ENCODE results near the gene TRIM9. TPM values are rescaled to one million over a fixed set of nuclear protein-coding genes. Genes with fewer than 3 reads are reported as not detected.
"Not testable (repeated sequence)": the region's sequence is repeated elsewhere in the genome, so short reads cannot be mapped to it uniquely, and the experiment has no call there.

Gene TRIM9
- polyA plus RNA-seq, 12 donors = 0.77 to 4.7 (median 2.4) TPM; not detected in 2

DNA sequence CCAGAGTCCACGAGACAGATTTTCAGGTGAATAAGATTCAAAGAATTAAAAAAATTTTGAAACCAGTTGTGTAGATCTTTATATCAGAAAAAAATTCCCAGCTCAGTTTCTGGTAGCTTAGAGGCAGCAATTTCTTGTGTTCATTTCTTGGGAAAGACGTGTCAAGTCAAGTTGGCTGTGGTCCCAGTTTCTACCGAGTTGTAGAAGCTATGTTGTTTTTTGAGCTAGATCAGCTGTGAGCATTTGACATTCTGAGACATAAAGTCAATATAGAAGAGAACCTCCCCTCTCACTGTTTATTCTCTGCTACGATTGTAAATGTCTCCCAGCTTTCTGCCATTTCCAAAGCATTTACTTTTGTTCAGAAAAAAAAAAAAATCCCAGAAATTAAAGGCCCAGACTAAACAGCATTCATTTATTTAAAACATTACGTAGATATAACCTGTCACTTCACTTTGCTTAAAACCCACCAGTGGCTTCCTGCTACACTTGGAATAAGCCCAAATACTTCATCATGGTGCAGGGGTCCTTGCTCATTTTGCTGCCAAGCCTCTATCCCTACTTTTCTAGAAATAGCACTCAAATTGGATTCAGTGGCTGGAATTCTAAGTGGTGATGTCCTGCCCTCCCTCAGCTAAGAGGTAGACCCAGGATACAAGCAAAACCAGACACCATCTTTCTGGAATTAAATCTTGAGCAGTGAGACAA lies 130.1 kb downstream of the TRIM9 start:
- DNase-seq = peak; percentile 74

- DNase-seq = no peak
Observed at GRCh38 chr14:50963919-50964318, 131.0 kb downstream of the TRIM9 start.

DNA sequence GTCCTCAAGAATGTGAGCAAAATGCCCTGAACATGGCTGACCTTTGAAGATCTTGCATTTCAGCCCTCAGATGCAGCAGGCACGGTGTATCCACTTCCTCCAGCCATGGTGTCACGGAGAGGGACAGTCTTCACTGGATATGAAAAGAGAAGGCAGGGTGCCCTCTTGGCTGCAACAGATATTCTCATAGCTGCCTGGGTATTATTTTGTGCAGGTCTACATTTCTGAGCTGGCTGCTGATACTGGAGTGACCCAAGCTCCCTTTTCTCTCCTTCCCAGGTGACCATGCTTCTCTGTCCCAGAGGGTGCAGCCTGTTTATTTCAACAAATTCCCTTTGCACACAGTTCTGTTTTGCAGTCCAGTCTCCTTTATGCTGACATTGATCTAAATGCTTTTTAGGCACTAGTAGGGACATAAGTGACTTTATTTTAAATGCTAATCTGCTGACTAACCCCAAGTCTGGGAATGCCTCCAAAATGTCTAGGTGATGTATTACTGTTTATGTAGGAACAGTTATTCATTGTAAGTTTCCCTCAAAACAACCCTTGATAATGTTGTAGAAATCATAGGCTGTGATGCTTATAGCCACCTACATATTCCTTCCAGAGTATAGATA lies 133.2 kb downstream of the TRIM9 start:
- DNase-seq = peak; percentile 74

GRCh38 chr14:50957296-50957695 lies 137.6 kb downstream of the TRIM9 start:
- DNase-seq = no peak

DNA sequence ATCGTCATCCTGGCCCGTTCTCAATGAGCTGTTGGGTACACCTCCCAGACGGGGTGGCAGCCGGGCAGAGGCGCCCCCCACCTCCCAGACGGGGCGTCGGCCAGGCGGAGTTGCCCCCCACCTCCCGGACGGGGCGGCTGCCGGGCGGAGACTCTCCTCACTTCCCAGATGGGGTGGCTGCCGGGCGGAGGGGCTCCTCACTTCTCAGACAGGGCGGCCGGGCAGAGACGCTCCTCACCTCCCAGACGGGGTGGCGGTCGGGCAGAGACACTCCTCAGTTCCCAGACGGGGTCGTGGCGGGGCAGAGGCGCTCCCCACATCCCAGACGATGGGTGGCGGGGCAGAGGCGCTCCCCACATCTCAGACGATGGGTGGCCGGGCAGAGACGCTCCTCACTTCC lies 138.5 kb downstream of the TRIM9 start:
- not testable (repeated sequence) for DNase-seq

DNA sequence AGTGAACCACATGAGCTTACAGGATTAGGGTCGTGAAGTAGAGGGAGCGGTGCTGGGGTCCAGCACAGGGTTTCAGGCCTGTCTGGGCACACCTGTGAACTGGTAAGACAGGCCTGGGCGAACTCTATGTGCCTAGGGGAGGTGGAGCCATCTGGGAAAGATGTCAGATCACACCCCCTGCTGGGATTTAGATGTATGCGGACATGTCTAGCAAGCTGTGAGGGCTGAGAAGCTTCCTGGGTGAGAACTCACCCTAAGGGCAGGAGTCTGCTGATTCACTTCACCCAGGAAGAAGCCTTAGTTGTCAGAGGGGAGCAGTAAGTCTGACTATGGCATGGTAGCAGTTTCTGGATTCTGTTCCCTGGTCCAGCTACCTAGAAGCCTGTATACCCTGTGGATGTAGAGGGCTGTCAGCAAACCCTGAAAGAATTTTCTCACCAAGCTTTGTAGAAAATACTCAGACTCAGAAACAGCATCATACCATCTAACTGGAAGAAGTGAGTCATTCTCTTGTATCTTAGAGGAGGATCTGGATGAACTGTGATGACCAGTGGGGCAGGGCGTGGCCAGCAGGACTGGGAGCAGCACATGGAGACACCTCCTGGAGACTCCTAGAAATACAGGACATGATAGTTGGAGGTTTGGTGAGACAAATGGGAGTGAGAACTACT lies 139.4 kb downstream of the TRIM9 start:
- no peak for DNase-seq

DNA sequence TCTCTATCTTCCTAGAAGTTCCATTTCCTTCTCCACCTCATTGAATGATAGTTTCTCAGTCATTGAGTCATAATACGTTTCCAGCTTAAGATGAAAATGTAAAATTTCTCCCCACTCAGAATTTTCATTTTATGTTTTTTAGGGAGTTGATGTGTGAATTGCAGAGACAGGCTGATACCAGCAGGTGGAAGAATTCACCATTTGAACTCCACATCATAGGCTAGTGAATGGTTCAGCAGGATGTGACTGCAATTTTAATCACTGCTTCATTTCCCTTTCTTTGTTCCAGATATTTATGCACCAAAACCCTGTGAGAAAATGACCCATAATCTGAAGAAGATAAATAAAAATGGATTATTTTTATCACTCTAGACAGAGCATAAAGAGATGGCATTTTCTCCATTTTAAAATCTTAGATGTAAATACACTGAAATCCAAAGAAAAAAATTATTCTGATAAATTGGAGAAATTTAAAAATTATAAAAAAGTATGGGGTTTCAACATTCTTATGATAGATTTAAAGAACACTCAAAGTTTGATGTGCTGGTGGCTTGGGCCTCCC lies 140.0 kb downstream of the TRIM9 start:
- DNase-seq = no peak

GRCh38 chr14:50953502-50953901 lies 141.4 kb downstream of the TRIM9 start:
- DNase-seq = no peak

DNA sequence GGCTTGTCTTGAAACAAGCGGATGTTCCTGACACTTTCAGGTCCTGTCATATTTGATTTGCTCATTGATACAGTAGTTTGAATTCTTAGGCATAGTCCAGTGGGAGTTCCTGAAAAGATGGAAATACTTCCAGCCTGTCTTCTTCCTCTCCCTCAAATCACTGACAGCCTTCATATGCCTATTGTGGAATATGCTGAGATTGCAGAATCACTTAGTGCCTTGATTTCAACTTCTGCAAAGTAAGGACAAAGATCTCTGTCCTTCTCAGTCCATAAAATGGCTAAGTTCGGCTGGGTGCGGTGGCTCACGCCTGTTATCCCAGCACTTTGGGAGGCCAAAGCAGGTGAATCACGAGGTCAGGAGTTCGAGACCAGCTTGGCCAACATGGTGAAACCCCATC lies 143.9 kb downstream of the TRIM9 start:
- DNase-seq = no peak

- DNase-seq = no peak
Observed at GRCh38 chr14:50948205-50948604, 146.7 kb downstream of the TRIM9 start.

DNA sequence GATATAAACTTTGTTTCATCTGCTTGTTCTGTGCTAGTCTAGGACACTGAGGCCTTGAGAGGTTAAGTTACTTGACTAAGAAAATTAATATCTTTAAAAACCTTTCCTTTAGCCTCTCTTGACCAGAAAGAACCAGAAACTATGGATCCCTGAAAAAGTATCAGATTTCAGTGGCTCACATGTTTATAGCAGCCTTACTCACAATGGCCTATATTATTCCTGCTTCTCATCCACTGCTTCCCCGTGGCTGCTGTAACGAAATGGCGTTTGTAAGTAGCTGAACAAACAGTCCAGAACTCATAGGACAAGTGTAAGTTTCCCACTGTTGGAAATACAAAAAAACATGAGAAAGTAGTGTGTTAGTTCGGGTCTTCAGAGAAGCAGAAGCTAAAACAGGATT lies 147.5 kb downstream of the TRIM9 start:
- DNase-seq = no peak

DNA sequence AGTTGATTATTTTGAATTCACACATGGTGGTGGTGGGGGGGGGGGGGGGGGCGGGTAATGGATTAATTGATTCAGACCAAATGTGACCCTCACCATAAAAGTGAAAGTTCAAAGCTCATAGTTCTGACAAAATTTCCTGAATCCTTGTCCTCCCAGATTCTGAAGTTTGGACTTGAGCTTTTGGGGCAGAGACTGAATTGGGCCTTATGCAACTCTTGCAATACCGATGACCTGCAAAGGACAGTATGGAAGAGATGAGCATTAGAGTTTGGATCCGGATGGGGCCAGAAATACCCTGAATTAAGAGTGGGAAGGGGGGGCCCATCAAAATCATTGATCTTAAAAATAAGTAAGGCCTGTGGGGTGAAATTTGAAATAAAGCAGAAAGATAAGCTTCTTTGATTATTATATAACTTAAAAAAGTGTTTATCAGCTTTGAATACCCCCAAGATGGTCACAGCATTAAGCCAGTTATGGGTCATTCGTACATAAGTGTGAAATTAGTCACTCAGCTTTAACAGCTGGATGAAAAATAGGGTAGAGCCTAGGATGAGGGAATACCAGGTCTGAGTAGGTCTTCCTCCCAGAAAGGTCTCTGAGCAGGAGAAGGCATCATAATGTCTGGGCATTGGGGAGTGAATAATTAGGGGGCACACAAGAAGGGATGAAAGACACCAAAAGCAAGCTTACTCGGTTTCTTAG lies 148.5 kb downstream of the TRIM9 start:
- DNase-seq = no peak

DNA sequence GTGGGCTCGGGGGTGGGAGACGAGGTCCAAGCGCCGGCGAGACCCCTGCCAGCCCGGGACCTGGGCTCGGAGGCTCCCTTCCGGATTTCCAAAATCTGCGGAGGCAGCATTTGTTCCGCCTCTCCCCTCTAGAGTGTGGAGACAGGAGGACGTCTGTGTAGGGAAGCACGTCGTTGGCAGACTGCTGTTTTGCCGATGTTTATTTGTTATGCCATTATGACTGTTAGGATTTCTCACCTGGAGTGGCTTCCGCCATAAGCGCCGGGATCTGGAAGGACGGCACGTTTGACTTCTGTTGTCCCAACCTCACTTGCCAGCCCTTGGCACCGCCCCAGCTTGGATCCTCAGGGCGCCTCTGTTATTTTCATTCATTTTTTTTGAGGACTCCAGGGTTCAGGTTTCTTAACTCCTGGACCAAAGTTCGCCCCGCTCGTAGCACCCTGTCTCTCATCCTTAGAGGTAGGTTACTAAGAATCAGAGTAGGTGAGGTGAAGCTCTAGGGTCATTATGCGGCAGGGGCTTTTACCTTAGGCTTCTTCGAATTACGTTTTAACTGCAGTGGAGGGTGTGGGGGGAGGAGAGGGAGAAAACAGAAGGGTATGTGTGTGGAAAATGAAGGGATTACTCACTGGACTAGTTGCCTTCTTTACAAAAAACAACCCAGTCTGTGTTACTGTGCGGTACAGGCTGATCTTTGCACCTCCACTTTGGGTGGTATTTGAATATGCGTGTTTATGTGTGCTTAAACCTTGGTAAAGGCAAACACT lies 150.1 kb downstream of the TRIM9 start:
- DNase-seq = peak; percentile 55

GRCh38 chr14:50943943-50944646 lies 150.8 kb downstream of the TRIM9 start, which contains the start of gene PYGL:
Gene PYGL (minus strand): TSS chr14:50944483. CDS start chr14:50944403, 80 bp downstream.
- DNase-seq = peak; percentile 68

- DNase-seq = no peak
Observed at GRCh38 chr14:50943261-50943942, 151.5 kb downstream of the TRIM9 start.

- DNase-seq = not testable (repeated sequence)
Observed at GRCh38 chr14:50941638-50942037, 153.3 kb downstream of the TRIM9 start.

DNA sequence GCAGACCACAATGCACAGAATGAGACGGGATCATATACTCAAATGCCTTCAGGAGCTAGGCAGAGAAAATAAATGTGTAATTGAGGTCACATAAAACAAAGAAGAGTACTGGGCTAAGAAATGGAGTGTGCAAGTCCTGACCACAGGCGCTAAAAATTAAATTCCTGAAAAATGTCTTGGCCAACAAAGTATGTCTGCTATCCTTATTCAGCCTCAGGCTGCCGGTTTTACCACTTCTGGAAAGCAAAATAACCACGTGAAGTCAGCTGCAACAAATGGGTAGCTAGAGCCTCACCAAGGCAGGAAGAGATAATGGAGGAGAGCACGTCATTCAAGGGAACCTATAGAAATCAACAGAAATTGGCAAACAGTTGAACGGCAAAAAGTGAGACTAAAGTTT lies 153.8 kb downstream of the TRIM9 start:
- no peak for DNase-seq

DNA sequence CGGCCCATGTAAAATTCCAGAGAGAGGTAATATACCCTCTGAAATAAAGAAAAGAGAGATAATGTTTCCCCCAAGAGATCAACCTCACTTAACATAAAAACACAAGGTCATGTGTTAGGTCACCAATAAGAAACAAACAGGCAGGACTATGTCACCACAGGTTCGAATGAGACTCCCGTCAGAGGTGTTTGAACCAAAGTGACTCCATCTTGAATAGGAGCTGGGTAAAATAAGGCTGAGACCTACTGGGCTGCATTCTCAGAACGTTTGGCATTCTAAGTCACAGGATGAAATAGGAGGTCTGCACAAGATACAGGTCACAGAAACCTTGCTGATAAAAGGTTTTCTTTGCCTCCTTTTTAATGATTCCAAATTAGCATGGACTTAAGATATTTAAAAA lies 157.1 kb downstream of the TRIM9 start:
- no peak for DNase-seq

DNA sequence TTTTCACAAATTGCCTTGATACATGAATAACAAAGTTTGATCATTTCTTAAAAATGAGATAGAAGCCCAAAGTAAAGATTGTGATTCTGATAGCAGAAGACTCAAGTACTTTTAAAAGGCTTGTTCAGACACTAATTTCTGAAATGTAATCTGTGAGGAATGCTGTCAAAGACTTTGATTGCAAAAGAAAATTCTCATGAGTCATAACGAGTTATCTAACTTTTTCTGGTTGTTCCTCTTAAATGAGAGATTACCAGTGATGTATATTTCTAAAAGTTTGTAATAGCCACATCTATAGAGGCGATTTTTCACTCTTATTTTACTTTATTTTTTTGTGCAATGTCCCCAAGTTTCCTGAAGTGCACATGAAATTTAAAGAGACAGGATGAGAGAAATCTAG lies 157.6 kb downstream of the TRIM9 start:
- DNase-seq = no peak

GRCh38 chr14:50936882-50937281 lies 158.0 kb downstream of the TRIM9 start:
- DNase-seq = no peak
